Stimulated activated CD8-positive, alpha-beta memory T cell treated with anti-CD3 and anti-CD28 coated beads, Interleukin-15, amount 100 ng/mL, for 4 hours (primary cell): ENCODE data around the gene FGF8.
A peak's percentile ranks its signal among the peaks of the same experiment; 100 is the strongest.

ENCODE experiments used
- DNase-seq, 2 donors: peaks; one replicate each; pipeline ENCODE4 v3.0.0-alpha.2; 2020; ENCODE audit warnings: low read depth in 2 of 2

The FGF8 gene

DNA sequence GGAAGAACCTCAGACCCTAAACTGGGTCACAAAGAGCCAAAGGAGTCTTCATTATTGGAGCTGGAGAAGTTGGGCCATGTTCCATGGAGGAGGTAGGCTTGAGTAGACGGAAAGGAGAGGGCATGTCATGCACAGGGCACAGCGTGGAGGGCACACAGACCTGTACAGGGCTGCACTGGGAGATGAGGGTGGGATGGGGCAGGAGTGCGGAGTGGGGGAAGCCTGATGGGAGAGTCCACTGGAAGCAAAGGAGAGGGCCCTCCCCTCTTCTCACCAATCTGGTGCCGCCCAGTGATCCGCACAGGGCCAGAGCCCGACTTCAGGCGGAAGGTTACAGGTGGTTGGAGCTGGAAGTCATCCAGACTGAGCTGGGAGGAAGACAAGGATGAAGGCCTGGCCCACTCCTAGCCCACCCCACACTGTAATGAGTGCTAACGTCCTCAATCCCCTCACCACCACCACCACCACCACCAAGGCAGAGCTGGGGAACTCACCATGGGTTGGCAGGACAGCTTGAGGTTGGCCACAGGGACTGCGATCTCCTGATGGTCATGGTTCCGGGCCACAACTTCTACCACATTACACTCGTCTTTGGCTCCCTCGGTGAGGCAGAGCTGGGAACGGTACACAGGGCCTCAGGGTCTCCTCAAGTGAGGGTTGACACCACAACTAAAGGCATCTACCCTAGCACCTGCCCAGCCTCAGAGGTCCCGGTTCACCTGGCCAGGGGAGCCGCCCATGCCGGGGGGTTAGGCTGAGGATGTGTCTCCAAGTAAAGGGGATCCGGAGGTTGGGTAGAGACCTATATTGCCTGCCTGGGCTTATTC lies 6.3 kb upstream of the FGF8 start:
- DNase-seq = no peak

DNA sequence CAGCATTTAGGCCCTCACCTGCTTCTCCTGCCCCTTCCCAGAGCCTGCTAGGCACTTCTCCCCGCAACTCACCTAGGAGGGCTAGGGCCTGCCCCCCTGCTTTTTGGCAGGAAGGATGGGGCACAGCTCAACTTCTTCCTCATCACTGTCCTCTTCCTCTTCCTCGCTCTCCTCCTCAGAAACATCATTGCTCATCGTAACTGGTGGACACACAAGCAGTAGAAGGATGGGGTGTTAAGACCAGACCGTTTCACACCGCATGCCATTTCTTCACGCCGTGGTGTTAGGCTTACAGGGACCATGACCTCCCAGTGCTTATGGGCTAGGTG lies 5.7 kb upstream of the FGF8 start:
- no peak for DNase-seq

DNA sequence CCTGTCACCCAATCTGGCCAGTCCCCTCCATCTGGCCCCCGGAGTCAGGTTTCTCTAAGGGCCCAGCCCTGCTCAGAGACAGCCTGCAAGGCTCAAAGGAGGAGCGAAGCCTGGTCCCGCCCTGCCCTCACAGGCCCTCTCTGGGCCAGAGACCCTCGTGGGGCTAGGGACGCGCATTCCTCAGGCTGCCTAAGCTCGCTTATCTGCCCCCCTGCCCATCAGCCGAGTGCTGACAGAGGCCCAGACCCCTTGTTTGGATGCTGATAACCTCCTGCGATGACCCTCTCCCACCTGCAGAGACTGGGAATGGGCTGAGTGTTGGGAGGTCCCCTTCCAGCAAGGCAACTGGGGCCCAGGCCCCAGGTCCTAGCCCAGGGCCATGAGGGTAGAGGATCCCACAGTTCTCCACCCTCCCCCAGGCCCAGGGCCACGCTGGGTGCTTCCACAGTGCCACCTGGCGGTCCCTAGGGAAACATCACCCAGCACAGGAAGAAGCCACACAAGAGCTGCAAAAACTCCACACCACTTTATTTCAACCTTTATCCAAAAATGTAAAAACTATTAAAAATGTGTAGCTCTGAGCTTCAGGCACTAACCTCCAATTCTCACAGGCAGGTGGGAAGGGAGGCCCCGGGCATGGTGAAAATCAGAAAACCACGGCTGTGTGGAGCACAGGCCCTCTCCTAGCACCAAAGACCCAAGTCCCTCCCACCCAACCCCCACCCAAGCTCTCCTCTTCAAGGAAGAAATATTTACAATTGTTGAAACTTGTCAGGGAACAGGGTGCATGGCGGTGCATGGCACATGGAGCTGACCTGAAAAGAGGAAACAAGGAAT lies 5.1 kb upstream of the FGF8 start:
- DNase-seq = peak; percentile 37 to 43

DNA sequence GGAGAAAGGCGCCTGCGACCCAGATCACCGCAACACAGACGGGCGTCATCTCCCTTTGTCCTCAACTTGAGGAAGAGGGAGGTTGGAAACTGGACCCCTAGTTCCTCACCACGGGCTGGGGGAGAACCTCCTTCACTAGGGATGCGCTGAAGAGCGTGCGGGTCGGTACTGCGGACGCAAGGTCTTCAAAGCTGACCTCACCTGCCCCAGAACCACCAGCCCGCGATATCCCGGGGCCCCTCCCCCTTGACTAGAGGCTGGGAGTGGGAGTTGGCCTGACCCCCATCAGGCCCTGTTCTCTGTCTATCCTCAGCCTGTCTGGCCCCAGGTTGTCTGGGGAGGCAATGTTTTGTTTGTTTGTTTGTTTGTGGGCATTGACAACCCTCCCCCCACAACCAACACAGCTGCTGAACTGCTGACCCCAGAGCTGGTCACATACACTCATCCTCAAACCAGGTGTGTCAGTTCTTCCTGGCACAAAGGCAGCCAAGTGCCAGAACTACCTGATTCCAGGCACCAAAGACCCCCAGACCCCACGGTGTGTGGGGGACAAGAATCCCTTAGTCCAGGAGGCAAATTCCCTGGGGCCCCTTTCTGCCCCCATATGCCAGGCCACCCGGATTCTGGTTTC lies 4.4 kb upstream of the FGF8 start:
- no peak for DNase-seq

DNA sequence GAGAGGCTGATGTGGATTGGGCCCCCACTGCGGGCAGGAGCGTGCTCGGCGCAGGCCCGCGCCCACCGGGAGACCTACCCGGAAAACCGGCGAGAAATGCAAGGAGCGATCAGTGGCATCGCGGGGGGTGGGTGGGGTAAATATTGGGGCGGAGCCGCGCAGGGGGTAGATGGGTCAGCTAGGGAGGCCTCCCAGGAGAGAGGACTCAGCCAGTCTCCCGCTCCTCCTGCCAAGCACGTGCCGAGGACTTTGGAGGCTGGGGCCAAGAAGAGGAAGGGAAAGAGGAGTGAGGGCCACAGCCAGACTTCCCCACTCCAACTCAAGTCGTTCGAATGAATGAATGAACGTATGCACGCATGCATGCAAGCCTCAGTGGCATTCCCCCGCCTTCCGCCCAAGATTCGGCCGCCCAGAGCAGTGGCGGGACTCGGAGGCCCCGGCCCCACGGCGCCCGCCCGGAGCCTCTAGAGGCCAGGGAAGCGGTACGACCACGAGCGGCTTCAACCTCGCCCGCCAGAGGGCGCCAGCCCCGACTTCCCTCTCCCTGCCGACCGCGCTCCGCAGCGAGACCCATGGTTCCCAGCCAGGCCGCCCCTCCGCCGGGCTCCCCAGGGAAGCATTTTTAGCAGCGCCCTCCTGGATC lies 3.8 kb upstream of the FGF8 start:
- peak; percentile 47 to 51 for DNase-seq

DNA sequence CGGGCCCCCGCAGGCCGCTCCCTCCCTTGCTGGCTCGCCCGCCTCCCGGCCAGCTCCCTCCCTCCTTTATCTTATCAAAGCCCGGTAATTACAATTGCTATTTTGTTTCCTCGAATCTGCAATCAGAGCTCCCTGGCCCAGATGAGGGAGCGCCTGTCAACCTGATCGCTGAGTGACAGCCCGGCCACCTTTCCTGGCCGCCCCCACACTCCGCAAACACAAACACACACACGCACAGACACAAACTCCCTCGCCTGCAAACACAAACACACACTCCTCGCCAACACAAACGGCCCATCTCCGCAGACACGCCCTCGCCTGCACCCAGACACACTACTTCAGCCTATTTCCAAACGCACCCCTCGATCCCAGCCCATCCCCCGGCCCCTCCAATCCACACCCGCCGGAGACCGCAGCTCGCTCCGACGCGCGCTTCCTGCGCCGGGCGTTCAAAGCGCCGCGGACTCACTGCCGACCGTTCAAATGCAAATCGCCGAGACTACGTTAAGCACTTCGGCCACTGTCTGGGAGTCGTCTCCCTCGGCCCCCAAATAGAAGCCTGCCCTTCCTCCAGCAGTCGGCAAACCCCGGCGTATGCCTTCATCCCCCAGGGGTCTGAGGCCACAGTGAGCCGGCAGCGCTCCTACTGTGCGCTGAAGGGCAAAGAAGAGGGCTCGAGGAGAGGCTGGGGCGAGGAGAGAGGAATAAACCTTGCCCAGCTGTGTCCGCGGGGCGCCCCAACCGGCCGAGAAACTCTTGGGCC lies 3.0 kb upstream of the FGF8 start:
- no peak for DNase-seq

DNA sequence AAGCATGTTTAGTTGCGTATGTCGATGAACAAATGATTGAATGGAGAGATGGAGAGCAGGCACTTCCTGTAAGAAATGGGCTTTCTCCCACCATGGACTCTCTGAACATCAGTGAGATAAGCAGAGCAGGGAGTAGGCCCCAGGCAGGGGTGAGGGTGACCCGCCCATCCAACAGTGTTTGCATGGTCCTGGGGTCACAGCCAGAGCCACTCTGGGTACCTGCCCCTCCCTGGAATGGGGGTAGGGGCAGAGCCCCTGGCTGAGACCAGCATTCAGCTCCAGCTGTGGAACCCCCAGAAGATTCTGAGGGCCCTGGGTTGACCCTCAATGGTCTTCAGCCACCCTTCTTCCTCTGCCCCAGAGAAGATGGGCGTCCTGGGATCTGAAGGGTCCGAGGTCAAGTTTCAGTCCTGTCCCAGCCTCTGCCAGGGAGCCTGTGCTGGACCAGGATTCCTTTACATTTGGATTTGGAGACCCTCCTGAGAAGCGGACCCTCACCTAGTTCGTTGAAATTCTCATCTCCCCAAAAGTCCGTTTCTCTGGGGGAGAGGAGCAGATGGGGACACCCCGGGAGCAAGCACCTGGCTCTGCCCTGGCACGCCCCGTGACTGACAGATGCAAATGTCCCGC lies 2.4 kb upstream of the FGF8 start:
- no peak for DNase-seq

DNA sequence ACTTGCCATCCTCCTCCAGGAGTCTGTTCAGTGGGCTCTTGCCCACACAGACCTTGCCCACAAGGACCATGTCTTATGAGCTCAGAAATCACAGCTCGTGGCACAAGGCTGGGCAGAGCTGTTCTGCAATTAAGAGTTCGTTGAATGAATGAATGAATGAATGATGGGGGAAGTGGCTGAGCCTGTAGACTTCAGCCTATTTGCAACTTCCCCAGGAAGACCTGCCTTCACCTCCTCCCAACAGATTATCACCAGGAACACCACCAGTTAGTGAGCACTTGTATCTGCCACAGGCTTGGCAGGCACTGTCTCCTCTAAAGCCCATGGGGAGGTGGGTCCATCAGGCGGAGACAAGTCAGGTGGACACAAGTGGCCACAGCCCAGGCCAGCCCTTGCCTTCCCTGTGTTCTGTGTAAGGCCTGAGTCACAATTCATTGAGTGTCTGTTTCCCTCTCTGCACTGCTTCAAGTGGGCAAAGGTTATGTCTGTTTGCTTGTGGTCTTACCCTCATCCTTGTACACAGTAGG lies 1.8 kb upstream of the FGF8 start:
- DNase-seq = no peak

DNA sequence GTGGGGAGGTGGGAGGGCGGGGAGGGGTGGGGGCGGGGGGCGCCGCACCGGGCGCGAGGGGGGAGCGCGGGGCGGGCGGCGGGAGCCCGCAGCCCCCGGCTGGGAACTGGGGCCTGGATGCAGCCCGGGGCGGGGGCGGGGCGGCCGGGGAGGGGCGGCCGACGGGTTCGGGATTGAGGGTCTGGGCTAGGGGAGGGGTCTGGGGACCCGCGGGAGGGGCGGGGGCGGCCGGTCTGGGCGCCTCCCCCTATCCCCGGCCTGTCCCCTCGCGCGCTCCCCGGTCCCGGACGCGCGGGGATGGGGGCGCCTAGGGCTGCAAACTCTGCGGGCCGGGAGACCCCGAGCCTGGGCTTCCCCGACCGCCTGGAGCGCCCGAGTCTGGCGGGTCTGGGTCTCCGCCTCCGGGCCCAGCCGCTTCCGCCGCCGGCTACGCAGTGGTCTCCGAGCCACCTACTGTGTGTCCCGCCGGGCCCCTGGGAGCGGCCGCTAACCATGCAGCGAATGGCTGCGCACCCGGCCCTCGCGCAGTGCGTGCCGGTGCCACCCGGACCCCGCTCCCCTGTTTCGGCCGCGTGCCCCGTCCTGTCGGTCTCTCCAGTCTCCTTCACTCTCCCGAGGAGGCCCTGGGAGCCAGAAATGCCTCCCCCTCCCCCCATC lies 375 bp upstream of the FGF8 start:
- no peak for DNase-seq

DNA sequence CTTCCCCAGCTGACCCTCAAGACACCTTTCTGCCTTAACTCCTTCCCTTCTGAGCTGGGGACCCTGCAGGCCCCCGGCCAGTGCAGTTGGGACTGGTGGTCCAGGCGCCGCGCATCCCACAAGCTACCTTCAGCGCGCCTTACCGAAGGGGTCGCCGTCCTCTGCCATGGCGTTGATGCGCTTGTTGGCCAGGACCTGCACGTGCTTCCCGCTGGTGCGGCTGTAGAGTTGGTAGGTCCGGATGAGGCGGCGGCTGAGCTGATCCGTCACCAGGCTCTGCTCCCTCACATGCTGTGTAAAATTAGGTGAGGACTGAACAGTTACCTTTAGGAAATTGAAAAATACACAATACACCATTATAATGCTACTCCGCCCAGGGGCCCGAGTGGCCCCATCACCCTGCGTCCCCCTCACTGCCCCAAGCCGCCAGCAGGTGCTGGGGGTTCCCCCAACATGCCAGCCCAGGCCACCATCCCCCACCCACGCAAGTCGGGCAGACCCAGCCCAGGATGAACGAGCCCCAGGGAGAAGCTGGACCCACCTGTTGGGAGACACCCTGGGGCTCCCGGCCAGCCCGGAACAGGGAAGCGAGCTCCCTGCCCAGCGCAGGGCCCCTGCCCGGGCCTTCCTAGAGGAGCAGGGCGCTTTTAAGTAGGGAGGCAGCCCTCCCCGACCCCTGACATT lies 1.2 kb downstream of the FGF8 start:
- no peak for DNase-seq

DNA sequence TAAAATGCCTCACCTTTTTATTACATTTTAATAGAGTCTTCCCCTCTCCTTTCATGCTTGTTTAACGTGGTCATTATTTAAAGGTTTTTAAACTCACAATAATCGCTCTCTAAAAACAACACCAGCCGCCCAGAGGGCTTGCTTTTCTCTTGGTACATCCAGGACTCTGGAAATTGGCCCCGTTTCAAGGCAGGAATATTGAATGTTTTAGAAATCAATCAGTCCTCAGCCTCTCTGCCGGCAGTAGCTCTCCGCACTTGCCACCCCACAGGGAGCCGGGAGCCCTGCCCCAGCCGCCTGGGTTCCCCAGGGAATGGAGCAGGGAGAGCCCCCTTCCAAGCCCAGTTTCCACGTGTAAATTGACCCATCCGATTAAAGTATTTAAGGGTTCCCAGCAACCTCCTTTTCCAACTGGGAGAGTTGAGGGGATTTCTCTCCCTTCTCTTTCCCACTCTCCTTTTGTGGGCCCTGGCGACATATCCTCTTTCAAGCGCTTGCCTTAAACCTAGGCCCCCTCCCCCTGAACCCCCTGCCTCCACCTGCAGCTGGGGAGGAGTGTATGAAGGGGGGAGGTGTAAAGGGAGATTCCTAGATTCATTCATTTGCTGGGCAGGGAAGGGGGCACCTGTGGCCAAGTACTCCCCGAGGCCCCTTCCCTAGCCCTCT lies 1.9 kb downstream of the FGF8 start:
- no peak for DNase-seq

DNA sequence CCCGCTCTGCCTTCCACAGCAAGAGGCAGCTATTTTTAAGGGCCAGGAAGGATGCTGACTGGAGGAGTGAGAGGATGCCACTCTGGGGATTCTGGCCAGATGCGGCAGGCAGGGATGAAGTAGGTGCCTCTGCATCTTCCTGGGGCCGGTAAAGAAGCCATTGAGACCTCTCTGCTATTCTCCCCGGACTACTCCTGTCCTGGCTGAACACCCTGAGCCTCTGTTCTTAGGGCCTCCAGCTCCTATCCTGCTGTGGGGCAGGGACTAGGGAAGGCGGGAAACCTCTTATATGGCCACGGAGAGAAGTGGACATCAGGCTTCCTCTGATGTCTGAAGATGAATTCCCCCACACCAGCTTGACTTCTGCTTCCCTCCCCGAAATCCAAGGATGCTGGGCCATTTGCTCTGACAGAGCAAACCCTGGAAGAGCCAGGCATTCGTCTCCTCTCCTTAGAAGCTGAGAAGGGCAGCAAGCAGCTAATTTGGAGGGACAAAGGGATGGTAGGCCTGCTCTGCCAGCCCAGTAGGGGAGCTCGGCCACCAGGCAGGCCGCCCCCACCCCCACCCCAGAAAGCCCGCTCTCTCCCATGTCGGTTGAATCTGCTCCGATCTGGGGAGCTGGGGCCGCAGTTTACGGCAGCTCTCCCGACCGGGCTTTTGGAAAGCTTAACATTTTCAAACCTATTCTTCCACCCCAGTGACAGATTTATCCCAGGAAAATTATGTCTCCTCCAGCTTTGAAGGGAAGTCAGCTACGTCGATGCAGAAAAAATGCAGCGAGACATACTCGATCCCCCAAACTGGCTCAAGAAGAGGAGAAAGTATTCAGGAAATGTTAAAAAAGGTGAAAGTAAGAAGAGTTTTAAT lies 2.8 kb downstream of the FGF8 start:
- DNase-seq = no peak

DNA sequence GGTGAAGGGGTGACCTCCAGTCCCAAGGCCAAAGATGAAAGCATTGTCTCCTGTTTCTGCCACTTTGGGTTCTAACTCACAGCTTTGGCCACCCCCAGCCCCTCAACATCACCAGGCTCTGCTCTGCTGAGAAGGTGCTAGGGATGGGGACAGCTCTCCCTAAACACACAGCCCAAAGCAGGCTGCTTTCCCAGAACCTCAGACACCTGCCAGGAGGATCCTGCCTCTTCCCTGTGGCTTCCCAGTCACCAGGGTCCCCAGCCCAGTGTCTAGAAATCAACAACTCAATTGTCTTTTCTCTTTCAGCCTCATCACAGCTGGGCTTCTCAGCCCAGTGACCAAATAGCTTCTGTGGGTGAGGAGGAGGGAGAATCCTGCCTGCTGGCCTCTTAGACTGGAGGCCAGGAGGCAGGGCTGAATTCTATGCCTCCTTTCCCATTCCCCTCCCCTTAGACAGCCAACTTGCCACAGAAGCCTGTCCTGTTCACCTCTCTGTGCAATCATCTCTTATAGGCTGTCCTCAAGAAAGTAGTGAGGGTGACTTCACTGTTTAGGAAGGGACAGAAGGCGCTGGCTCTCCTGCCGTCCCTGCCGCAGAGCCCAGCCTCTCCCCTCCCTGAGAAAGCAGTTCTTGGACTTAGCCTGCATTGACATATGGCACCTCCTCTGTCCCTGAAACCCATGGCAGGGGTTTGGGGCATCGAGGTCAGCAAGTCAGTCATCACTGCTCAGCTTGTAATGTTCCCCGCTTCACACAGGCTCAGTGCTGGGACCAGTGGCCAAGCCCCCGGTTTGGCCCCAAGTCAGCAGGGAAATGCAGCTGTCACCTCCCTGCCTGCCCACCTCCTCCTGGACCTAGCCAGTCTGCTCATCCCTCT lies 3.7 kb downstream of the FGF8 start:
- no peak for DNase-seq

DNA sequence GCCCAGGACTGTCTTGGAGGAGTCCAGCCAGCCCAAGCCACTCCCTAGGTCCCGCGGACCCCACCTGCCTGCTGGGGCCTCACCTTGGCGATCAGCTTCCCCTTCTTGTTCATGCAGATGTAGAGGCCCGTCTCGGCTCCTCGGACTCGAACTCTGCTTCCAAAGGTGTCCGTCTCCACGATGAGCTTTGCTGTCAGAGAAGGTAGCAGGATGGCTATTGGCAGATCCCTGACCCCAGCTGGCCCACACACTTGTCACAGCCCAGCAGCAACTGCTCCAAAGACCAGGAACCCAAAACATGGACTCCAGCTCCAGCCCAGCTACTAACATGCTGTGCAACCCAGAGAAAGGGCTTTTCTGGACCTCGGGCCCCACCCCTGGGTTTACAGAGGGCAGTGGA lies 4.5 kb downstream of the FGF8 start:
- no peak for DNase-seq

DNA sequence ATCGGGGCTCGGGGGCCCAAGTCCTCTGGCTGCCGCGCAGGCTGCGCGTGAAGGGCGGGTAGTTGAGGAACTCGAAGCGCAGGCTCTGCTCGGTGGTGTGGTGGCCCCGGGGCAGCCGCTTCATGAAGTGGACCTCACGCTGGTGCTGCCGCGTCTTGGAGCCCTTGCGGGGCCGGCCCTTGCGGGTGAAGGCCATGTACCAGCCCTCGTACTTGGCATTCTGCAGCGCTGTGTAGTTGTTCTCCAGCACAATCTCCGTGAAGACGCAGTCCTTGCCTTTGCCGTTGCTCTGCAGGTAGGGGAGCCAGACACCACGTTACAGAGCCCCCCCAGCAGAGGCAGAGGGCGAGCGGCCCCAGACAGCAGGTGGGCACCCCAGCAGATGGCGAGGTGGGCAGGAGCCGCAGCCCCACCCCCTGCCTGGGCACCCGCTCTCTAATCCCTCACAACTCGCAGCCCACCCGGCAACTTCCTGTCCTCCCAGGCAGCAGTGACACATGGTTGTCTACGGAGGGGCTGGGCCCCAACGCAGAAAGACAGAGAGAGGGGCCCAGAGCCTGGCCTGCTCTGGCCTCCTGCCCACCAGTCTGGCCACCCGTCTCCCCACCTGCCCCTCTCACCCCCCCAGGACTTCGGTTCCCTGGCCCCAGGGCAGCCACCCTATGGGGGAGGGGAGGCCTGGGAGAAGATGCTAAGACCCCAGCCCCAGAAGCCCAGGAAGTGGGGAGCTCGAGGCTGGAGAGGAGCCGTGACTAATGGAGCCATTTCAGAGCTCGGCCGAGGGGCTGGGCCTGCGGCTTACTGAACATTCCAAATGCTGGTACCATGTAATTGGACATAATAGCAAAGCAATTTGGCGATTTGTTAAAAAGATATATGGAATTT lies 5.3 kb downstream of the FGF8 start:
- no peak for DNase-seq

DNA sequence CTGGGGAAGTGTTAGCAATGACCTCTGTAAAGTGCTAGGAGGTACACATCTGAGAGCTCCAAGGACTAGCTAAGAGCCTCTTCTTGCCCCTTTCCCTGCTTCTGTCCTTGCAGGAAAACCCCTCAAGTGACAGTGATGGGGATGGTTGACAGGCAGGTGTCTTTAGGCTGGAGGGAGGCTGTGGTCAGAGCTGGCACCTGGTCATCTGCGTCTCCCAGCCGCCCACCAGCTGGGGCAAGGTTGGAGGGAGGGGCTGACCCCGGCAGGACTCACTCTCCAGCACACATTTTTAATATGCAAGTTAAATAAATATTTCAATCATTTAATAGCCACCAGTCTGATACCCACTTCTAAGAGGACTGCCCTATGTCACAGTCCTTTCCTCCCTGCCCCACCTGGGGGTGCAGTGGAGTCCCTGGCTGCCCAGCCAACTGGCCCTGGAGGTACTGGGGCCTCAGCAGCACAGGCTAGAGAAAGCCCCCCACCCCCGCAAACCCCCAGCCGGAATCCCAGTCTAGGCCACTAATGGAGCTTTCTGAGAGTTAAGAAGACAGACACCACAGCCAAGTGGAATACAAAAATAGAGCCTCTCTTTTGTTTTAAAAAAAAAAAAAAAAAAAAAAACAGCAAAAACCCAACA lies 6.3 kb downstream of the FGF8 start:
- no peak for DNase-seq
